ENCODE data around the gene RACK1. TPM values are rescaled to one million over a fixed set of nuclear protein-coding genes. Genes with fewer than 3 reads are reported as not detected.

Gene RACK1
- polyA plus RNA-seq, 2 donors = 1,414 to 2,271 TPM

GRCh38 chr5:181224390-181225229 lies 19.1 kb downstream of the RACK1 start:
- Histone ChIP-seq H3K27me3 (ENCODE audit: control insufficient read depth in 1 of 2, insufficient read depth in 2 of 2, low read length in 2 of 2) (no peaks in the 10 kb centered on the region), H3K36me3 (ENCODE audit: control insufficient read depth in 2 of 2, insufficient read depth in 2 of 2, low read length in 1 of 2) (no peaks in the 10 kb centered on the region), H3K27ac (ENCODE audit: low read depth in 2 of 2, low read length in 1 of 2) (peak overlapping the region; percentile 95 to 96), H3K4me1 (ENCODE audit: control insufficient read depth in 2 of 2, insufficient read depth in 2 of 2, low read length in 1 of 2) (peaks cover 4 to 15% of the 10 kb centered on the region in 2 donors), H3K9me3 (ENCODE audit: control insufficient read depth in 2 of 2, insufficient read depth in 1 of 2, low read depth in 1 of 2, low read length in 1 of 2) (no peaks in the 10 kb centered on the region), H3K4me3 (ENCODE audit: low read depth in 1 of 2, low read length in 2 of 2) (peak overlapping the region; percentile 69 to 72)
- 68 to 70% methylated on average over 22 of the region's 22 CpGs for WGBS, 2 donors

- no peaks in the 10 kb centered on the region for H3K9me3 ChIP-seq (ENCODE audit: control insufficient read depth in 2 of 2, insufficient read depth in 1 of 2, low read depth in 1 of 2, low read length in 1 of 2)
- H3K4me1 ChIP-seq (ENCODE audit: control insufficient read depth in 2 of 2, insufficient read depth in 2 of 2, low read length in 1 of 2) = peaks cover 4 to 15% of the 10 kb centered on the region in 2 donors
- H3K36me3 ChIP-seq (ENCODE audit: control insufficient read depth in 2 of 2, insufficient read depth in 2 of 2, low read length in 1 of 2) = no peaks in the 10 kb centered on the region
- WGBS, 2 donors = 1% methylated on average over 31 of the region's 31 CpGs
- peak overlapping the region; percentile 95 to 96 for H3K27ac ChIP-seq (ENCODE audit: low read depth in 2 of 2, low read length in 1 of 2)
- peak overlapping the region; percentile 69 to 72 for H3K4me3 ChIP-seq (ENCODE audit: low read depth in 1 of 2, low read length in 2 of 2)
- H3K27me3 ChIP-seq (ENCODE audit: control insufficient read depth in 1 of 2, insufficient read depth in 2 of 2, low read length in 2 of 2) = no peaks in the 10 kb centered on the region
These were observed 19.8 kb downstream of the RACK1 start for GRCh38 chr5:181223729-181224389.

GRCh38 chr5:181223058-181223728 lies 20.5 kb downstream of the RACK1 start, which contains the start of gene TRIM41:
Gene TRIM41, plus strand, starts transcription at chr5:181223281. Its CDS starts 719 bp downstream, at chr5:181224000.
- Histone ChIP-seq H3K27me3 (ENCODE audit: control insufficient read depth in 1 of 2, insufficient read depth in 2 of 2, low read length in 2 of 2) (no peaks in the 10 kb centered on the region), H3K36me3 (ENCODE audit: control insufficient read depth in 2 of 2, insufficient read depth in 2 of 2, low read length in 1 of 2) (no peaks in the 10 kb centered on the region), H3K4me1 (ENCODE audit: control insufficient read depth in 2 of 2, insufficient read depth in 2 of 2, low read length in 1 of 2) (peaks cover 4 to 15% of the 10 kb centered on the region in 2 donors), H3K4me3 (ENCODE audit: low read depth in 1 of 2, low read length in 2 of 2) (peak within 1 kb of the TSS; percentile 69 to 72), H3K27ac (ENCODE audit: low read depth in 2 of 2, low read length in 1 of 2) (peak within 1 kb of the TSS; percentile 95 to 96), H3K9me3 (ENCODE audit: control insufficient read depth in 2 of 2, insufficient read depth in 1 of 2, low read depth in 1 of 2, low read length in 1 of 2) (no peaks in the 10 kb centered on the region)
- 0% methylated on average over 58 to 59 of the region's 59 CpGs for WGBS, 2 donors

- H3K4me3 ChIP-seq (ENCODE audit: low read depth in 1 of 2, low read length in 2 of 2) = peak overlapping the region; percentile 69 to 72
- WGBS, 2 donors = 0% methylated on average over 18 of the region's 18 CpGs
- no peaks in the 10 kb centered on the region for H3K27me3 ChIP-seq (ENCODE audit: control insufficient read depth in 1 of 2, insufficient read depth in 2 of 2, low read length in 2 of 2)
- no peaks in the 10 kb centered on the region for H3K36me3 ChIP-seq (ENCODE audit: control insufficient read depth in 2 of 2, insufficient read depth in 2 of 2, low read length in 1 of 2)
- H3K9me3 ChIP-seq (ENCODE audit: control insufficient read depth in 2 of 2, insufficient read depth in 1 of 2, low read depth in 1 of 2, low read length in 1 of 2) = no peaks in the 10 kb centered on the region
- peaks cover 4 to 15% of the 10 kb centered on the region in 2 donors for H3K4me1 ChIP-seq (ENCODE audit: control insufficient read depth in 2 of 2, insufficient read depth in 2 of 2, low read length in 1 of 2)
- peak overlapping the region; percentile 95 to 96 for H3K27ac ChIP-seq (ENCODE audit: low read depth in 2 of 2, low read length in 1 of 2)
These were observed 21.1 kb downstream of the RACK1 start for GRCh38 chr5:181222630-181223057.

- Histone ChIP-seq H3K4me1 (ENCODE audit: control insufficient read depth in 2 of 2, insufficient read depth in 2 of 2, low read length in 1 of 2) (peaks cover 4 to 16% of the 10 kb centered on the region in 2 donors), H3K4me3 (ENCODE audit: low read depth in 1 of 2, low read length in 2 of 2) (peak overlapping the region; percentile 69 to 72), H3K36me3 (ENCODE audit: control insufficient read depth in 2 of 2, insufficient read depth in 2 of 2, low read length in 1 of 2) (no peaks in the 10 kb centered on the region), H3K9me3 (ENCODE audit: control insufficient read depth in 2 of 2, insufficient read depth in 1 of 2, low read depth in 1 of 2, low read length in 1 of 2) (no peaks in the 10 kb centered on the region), H3K27ac (ENCODE audit: low read depth in 2 of 2, low read length in 1 of 2) (peak overlapping the region; percentile 95 to 96), H3K27me3 (ENCODE audit: control insufficient read depth in 1 of 2, insufficient read depth in 2 of 2, low read length in 2 of 2) (no peaks in the 10 kb centered on the region)
- 4 to 5% methylated on average over 50 of the region's 50 CpGs for WGBS, 2 donors
These were observed 21.7 kb downstream of the RACK1 start for GRCh38 chr5:181221792-181222629.

- Histone ChIP-seq H3K4me3 (ENCODE audit: low read depth in 1 of 2, low read length in 2 of 2) (no peak overlapping the region), H3K27ac (ENCODE audit: low read depth in 2 of 2, low read length in 1 of 2) (peak overlapping the region; percentile 95 to 96), H3K27me3 (ENCODE audit: control insufficient read depth in 1 of 2, insufficient read depth in 2 of 2, low read length in 2 of 2) (no peaks in the 10 kb centered on the region), H3K9me3 (ENCODE audit: control insufficient read depth in 2 of 2, insufficient read depth in 1 of 2, low read depth in 1 of 2, low read length in 1 of 2) (no peaks in the 10 kb centered on the region), H3K36me3 (ENCODE audit: control insufficient read depth in 2 of 2, insufficient read depth in 2 of 2, low read length in 1 of 2) (no peaks in the 10 kb centered on the region), H3K4me1 (ENCODE audit: control insufficient read depth in 2 of 2, insufficient read depth in 2 of 2, low read length in 1 of 2) (peaks cover 4 to 17% of the 10 kb centered on the region in 2 donors)
- 52 to 62% methylated on average over 27 of the region's 27 CpGs for WGBS, 2 donors
These were observed 22.5 kb downstream of the RACK1 start for GRCh38 chr5:181221105-181221791.

- 91 to 94% methylated on average over 10 of the region's 10 CpGs for WGBS, 2 donors
- Histone ChIP-seq H3K4me1 (ENCODE audit: control insufficient read depth in 2 of 2, insufficient read depth in 2 of 2, low read length in 1 of 2) (peaks cover 4 to 17% of the 10 kb centered on the region in 2 donors), H3K9me3 (ENCODE audit: control insufficient read depth in 2 of 2, insufficient read depth in 1 of 2, low read depth in 1 of 2, low read length in 1 of 2) (no peaks in the 10 kb centered on the region), H3K4me3 (ENCODE audit: low read depth in 1 of 2, low read length in 2 of 2) (no peak overlapping the region), H3K27ac (ENCODE audit: low read depth in 2 of 2, low read length in 1 of 2) (no peak overlapping the region), H3K27me3 (ENCODE audit: control insufficient read depth in 1 of 2, insufficient read depth in 2 of 2, low read length in 2 of 2) (no peaks in the 10 kb centered on the region), H3K36me3 (ENCODE audit: control insufficient read depth in 2 of 2, insufficient read depth in 2 of 2, low read length in 1 of 2) (no peaks in the 10 kb centered on the region)
These were observed 23.6 kb downstream of the RACK1 start for GRCh38 chr5:181220178-181220515.

- 69 to 78% methylated on average over 49 of the region's 49 CpGs for WGBS, 2 donors
- no peaks in the 10 kb centered on the region for H3K9me3 ChIP-seq (ENCODE audit: control insufficient read depth in 2 of 2, insufficient read depth in 1 of 2, low read depth in 1 of 2, low read length in 1 of 2)
- peaks cover 3 to 15% of the 10 kb centered on the region in 2 donors for H3K4me1 ChIP-seq (ENCODE audit: control insufficient read depth in 2 of 2, insufficient read depth in 2 of 2, low read length in 1 of 2)
These were observed 24.2 kb downstream of the RACK1 start for GRCh38 chr5:181219262-181220177.

More at GRCh38 chr5:181219262-181220177, 24.2 kb downstream of the RACK1 start:
- Histone ChIP-seq H3K36me3 (ENCODE audit: control insufficient read depth in 2 of 2, insufficient read depth in 2 of 2, low read length in 1 of 2) (no peaks in the 10 kb centered on the region), H3K4me3 (ENCODE audit: low read depth in 1 of 2, low read length in 2 of 2) (no peak overlapping the region), H3K27ac (ENCODE audit: low read depth in 2 of 2, low read length in 1 of 2) (no peak overlapping the region), H3K27me3 (ENCODE audit: control insufficient read depth in 1 of 2, insufficient read depth in 2 of 2, low read length in 2 of 2) (no peaks in the 10 kb centered on the region)

Data from esophagus (tissue), 2 donors.